Stimulated activated effector memory CD8-positive, alpha-beta T cell treated with anti-CD3 and anti-CD28 coated beads, Interleukin-12 subunit alpha, Interleukin-12 subunit beta, amount 100 ng/mL, for 72 hours (primary cell): ENCODE data around the gene C1QTNF4.
A peak's percentile ranks its signal among the peaks of the same experiment; 100 is the strongest.
"Not testable (repeated sequence)": the region's sequence is repeated elsewhere in the genome, so short reads cannot be mapped to it uniquely, and the experiment has no call there.

Experiments
- ATAC-seq: fragments of 150-1000 bp; cut with Tn5 transposase; 2 replicates; pipeline ENCODE4 v1.10.0; 2021
- DNase-seq, 2 donors: peaks; one replicate each; pipeline ENCODE4 v3.0.0; 2021 to 2022; ENCODE audit warnings: low spot score in 2 of 2
- H3K27ac Mint-ChIP-seq: one replicate; pipeline ENCODE4 v1.8.0; 2022; ENCODE audit warnings: mild to moderate bottlenecking, mixed read lengths
- H3K36me3 Mint-ChIP-seq: one replicate; pipeline ENCODE4 v1.8.0; 2022; ENCODE audit warnings: mild to moderate bottlenecking, mixed read lengths
- H3K4me1 Mint-ChIP-seq: one replicate; pipeline ENCODE4 v1.8.0; 2022; ENCODE audit warnings: mixed read lengths
- H3K4me3 Mint-ChIP-seq: one replicate; pipeline ENCODE4 v1.8.0; 2022; ENCODE audit warnings: mild to moderate bottlenecking, mixed read lengths
- H3K9me3 Mint-ChIP-seq: one replicate; pipeline ENCODE4 v1.8.0; 2022; ENCODE audit warnings: mixed read lengths

Gene C1QTNF4

DNA sequence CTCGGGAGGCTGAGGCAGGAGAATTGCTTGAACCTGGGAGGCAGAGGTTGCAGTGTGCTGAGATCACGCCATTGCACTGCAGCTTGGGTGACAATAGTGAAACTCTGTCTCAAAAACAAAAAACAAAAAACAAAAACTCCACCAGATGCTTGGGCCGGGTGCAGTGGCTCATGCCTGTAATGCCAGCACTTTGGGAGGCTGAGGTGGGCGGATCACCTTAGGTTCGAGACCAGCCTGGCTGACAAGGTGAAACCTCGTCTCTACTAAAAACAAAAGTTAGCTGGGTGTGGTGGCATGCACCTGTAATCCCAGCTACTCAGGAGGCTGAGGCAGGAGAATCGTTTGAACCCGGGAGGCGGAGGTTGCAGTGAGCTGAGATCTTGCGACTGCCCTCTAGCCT, 29.8 kb downstream of the C1QTNF4 start:
- not testable (repeated sequence) for ATAC-seq, H3K36me3 Mint-ChIP-seq, H3K9me3 Mint-ChIP-seq, H3K4me1 Mint-ChIP-seq, DNase-seq
- Mint-ChIP-seq H3K27ac (peak overlapping the region; percentile 92), H3K4me3 (peak overlapping the region; percentile 78)

DNA sequence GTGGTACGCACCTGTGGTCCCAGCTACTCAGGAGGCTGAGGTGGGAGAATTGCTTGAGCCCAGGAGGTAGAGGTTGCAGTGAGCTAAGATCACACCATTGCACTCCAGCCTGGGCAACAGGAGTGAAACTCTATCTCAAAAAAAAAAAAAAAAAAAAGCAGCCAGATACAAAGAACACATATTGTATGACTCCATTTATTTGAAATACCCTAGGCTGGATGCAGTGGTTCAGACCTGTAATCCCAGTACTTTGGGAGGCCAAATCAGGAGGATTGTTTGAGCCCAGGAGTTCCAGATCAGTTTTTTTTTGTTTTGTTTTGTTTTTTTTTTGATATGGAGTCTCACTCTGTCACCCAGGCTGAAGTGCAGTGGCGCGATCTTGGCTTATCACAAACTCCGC, 31.8 kb downstream of the C1QTNF4 start:
- H3K9me3 Mint-ChIP-seq, H3K4me3 Mint-ChIP-seq, H3K36me3 Mint-ChIP-seq, H3K4me1 Mint-ChIP-seq, DNase-seq, H3K27ac Mint-ChIP-seq, ATAC-seq: not testable (repeated sequence)

DNA sequence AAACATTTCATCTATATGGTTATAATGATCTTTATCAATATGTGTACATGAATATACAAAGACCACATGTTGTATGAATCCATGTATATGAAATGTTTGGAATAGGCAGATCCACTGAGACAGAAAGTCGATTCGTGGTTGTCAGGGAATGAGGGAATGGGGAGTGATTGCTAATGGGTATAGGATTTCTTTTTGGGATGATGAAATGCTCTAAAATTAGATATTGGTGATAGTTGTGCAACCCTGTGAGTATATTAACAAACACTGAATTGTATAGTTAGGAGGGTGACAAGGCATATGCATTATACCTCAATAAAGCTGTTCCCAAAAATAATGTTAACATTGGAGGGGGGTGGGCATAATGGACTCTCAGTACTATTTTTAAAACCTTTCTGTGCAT, 33.8 kb downstream of the C1QTNF4 start:
- Mint-ChIP-seq H3K4me3 (no peak overlapping the region), H3K9me3 (no peaks in the 10 kb centered on the region), H3K36me3 (no peaks in the 10 kb centered on the region), H3K27ac (no peak overlapping the region), H3K4me1 (peaks cover 7% of the 10 kb centered on the region)
- DNase-seq = no peak
- no peak for ATAC-seq

DNA sequence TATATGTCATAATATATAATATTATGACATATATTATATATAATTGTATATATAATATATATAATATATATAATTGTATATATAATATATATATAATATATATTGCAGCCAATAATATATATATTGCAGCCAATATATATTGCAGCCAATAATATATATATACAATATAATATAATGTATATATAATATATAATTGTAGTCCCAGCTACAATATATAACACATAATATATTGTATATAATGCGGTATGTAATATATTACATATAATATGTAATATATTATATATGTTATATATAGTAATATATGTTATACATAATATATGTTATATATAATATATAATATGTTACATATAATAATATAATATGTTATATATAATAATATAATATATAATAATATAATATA, 35.5 kb downstream of the C1QTNF4 start:
- DNase-seq (no peak), ATAC-seq (no peak)
- no peak overlapping the region for H3K4me3 Mint-ChIP-seq
- peaks cover under 1% of the 10 kb centered on the region for H3K4me1 Mint-ChIP-seq
- no peaks in the 10 kb centered on the region for H3K9me3 Mint-ChIP-seq
- no peaks in the 10 kb centered on the region for H3K36me3 Mint-ChIP-seq
- no peak overlapping the region for H3K27ac Mint-ChIP-seq

GRCh38 chr11:47557004-47557403, 37.2 kb downstream of the C1QTNF4 start:
- ATAC-seq, H3K27ac Mint-ChIP-seq, H3K4me1 Mint-ChIP-seq, H3K36me3 Mint-ChIP-seq, H3K9me3 Mint-ChIP-seq, DNase-seq, H3K4me3 Mint-ChIP-seq: not testable (repeated sequence)

GRCh38 chr11:47553406-47553743, 40.8 kb downstream of the C1QTNF4 start:
- H3K36me3 Mint-ChIP-seq = peaks cover 40% of the 10 kb centered on the region
- peak overlapping the region; percentile 99 for H3K4me3 Mint-ChIP-seq

GRCh38 chr11:47552566-47553405, 41.4 kb downstream of the C1QTNF4 start, which contains the start of gene CELF1:
CELF1 (minus strand) TSS chr11:47553132; CDS start chr11:47499523, 53,609 bp downstream.
- H3K9me3 Mint-ChIP-seq = no peaks in the 10 kb centered on the region
- H3K4me1 Mint-ChIP-seq = peaks cover 33% of the 10 kb centered on the region
- peaks cover 46% of the 10 kb centered on the region for H3K36me3 Mint-ChIP-seq
- DNase-seq = peak; percentile 85 to 96
- H3K27ac Mint-ChIP-seq = peak within 1 kb of the TSS; percentile 97
- ATAC-seq = peak; percentile 98
- peak within 1 kb of the TSS; percentile 99 for H3K4me3 Mint-ChIP-seq

More at GRCh38 chr11:47553406-47553743, 40.8 kb downstream of the C1QTNF4 start:
- no peak for DNase-seq
- Mint-ChIP-seq H3K4me1 (peaks cover 28% of the 10 kb centered on the region), H3K9me3 (no peaks in the 10 kb centered on the region), H3K27ac (peak overlapping the region; percentile 79)
- peak; percentile 52 for ATAC-seq

DNA sequence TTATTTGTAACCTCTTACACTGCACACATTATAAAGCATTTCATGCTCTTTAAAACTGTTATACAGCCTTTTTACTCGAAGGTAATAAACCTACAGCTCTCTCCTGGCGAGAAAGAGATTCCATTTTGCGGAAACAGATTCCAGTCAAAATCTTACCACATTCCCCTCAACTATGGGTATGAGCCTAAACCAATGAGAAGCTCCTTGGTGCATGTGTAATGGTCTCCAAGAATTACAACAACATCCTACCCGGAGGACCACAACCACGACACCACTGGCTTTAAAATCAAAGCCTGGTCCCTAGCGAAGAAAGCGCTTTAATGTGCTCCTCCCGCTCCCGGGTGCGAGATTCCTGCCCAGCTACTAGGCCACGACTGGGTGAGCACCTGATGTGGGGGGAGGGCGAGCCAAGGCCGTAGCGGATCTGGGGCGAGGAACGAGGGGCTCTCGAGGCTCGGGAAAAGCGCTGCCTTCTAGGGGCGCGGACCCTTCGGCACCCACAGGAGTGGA, 42.1 kb downstream of the C1QTNF4 start:
- Mint-ChIP-seq H3K36me3 (peaks cover 49% of the 10 kb centered on the region), H3K27ac (peak overlapping the region; percentile 97), H3K4me3 (peak overlapping the region; percentile 99), H3K9me3 (no peaks in the 10 kb centered on the region), H3K4me1 (peaks cover 40% of the 10 kb centered on the region)
- no peak for DNase-seq
- peak; percentile 1 for ATAC-seq

GRCh38 chr11:47551086-47551485, 43.1 kb downstream of the C1QTNF4 start:
- no peak for DNase-seq
- Mint-ChIP-seq H3K36me3 (peaks cover 60% of the 10 kb centered on the region), H3K4me1 (peaks cover 44% of the 10 kb centered on the region), H3K9me3 (no peaks in the 10 kb centered on the region), H3K27ac (peak overlapping the region; percentile 97), H3K4me3 (peak overlapping the region; percentile 99)
- ATAC-seq = no peak

DNA sequence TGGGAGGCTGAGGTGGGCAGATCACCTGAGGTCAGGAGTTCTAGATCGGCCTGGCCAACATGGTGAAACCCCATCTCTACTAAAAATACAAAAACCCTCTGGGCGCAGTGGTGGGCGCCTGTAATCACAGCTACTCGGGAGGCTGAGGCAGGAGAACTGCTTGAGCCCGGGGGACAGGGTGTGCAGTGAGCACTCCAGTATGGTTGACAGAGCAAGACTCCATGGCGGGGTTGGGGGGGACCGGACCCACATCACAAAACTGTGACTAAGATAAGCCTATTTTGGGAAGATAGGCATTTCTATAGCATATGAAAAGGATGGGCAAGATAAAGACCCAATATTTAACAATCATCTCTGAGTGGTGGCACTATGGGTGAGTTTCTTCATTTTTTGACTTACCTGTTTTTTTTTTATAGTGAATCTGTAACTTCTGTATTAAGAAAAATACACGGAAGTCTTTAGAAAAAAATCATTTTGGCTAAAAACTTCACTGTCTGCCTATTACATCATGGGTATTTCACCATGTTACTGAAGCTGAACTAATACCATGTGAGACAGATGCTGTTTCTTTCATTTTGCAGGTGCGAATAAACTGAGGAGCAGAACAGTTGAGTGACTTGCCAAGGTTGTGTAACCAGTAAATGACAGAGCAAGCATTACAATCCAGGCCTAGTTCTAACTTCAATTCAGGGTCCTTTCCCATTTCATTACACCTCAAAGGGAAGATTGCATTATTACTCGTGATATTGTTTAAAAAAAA, 43.7 kb downstream of the C1QTNF4 start:
- Mint-ChIP-seq H3K27ac (peak overlapping the region; percentile 97), H3K4me3 (peak overlapping the region; percentile 99), H3K9me3 (no peaks in the 10 kb centered on the region), H3K36me3 (peaks cover 66% of the 10 kb centered on the region), H3K4me1 (peaks cover 44% of the 10 kb centered on the region)
- ATAC-seq = no peak
- DNase-seq = no peak

DNA sequence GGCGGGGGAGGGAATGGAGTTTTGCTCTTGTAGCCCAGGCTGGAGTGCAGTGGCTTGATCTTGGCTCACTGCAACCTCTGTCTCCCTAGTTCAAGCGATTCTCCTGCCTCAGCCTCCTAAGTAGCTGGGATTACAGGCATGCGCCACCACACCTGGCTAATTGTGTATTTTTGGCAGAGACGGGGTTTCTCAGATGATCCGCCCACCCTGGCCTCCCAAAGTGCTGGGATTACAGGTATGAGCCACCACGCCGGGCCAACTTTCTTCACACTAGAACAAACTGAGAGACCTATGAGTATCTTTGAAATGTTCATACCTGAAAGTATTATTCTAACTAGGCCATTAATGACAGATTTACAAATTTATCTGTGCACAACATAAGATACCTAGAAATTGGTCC, 47.9 kb downstream of the C1QTNF4 start:
- H3K36me3 Mint-ChIP-seq = peaks cover 66% of the 10 kb centered on the region
- not testable (repeated sequence) for ATAC-seq, H3K9me3 Mint-ChIP-seq, H3K4me3 Mint-ChIP-seq, H3K27ac Mint-ChIP-seq, DNase-seq
- peaks cover 48% of the 10 kb centered on the region for H3K4me1 Mint-ChIP-seq

GRCh38 chr11:47545298-47545697, 48.9 kb downstream of the C1QTNF4 start:
- no peak for ATAC-seq
- Mint-ChIP-seq H3K4me1 (peaks cover 50% of the 10 kb centered on the region), H3K27ac (no peak overlapping the region)

DNA sequence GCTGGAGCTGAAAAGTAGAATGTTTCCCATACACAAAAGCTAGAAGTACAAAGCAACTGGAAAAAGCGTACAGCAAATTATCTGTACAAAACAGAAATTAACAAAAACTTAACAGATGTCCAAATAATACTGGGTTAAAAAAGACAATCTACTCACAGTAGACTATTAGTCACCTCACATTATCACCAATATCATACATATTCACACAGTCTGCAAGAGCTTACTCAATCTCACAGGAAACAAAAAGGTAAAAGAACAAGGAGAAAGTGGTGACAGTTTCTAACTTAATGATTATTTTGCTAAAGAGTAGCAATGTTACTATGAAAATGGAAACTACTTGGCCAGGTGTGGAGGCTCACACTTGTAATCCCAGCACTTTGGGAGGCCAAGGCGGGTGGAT, 53.1 kb downstream of the C1QTNF4 start:
- Mint-ChIP-seq H3K27ac (peak overlapping the region; percentile 88), H3K9me3 (no peaks in the 10 kb centered on the region), H3K4me3 (peak overlapping the region; percentile 64), H3K4me1 (peaks cover 51% of the 10 kb centered on the region), H3K36me3 (peaks cover 52% of the 10 kb centered on the region)
- ATAC-seq (no peak), DNase-seq (no peak)

More at GRCh38 chr11:47545298-47545697, 48.9 kb downstream of the C1QTNF4 start:
- Mint-ChIP-seq H3K9me3 (no peaks in the 10 kb centered on the region), H3K36me3 (peaks cover 66% of the 10 kb centered on the region), H3K4me3 (no peak overlapping the region)
- DNase-seq = no peak

DNA sequence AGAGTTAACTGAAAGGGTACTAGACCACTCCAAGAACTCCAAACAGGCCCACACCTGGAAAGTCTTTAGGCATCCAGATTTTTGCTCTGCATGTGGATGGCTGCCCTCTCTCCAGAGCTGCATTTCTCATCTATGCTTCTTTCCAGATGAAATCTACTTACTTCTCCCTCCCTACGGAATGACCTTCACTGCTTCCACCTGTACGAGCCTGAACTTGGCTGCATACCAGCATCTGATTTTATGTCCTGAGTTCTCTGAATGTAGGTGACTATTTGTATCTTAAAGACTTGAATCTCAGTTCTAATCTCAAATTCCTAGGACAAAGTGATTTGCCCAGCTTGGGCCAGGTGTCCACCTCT, 54.6 kb downstream of the C1QTNF4 start:
- Mint-ChIP-seq H3K4me3 (peak overlapping the region; percentile 64), H3K27ac (peak overlapping the region; percentile 88), H3K4me1 (peaks cover 55% of the 10 kb centered on the region), H3K9me3 (no peaks in the 10 kb centered on the region), H3K36me3 (peaks cover 52% of the 10 kb centered on the region)
- ATAC-seq (no peak), DNase-seq (no peak)
